GM23338 (cell line): ENCODE data around the gene CORO1C. TPM values are rescaled to one million over a fixed set of nuclear protein-coding genes. Genes with fewer than 3 reads are reported as not detected.

Source experiments
- ATAC-seq: fragments of 200-7000 bp; cut with Tn5 transposase; 3 replicates; pipeline ENCODE4 v1.9.1; 2020
- DNase-seq: peaks from one replicate; pipeline ENCODE4 v3.0.0-alpha.2; 2015; ENCODE audit warnings: low spot score
- H2AFZ ChIP-seq: fragments of 200-600 bp; sonication (generic); 2 replicates; pipeline ENCODE4 v1.8.0; 2016; ENCODE audit warnings: antibody characterized with exemption, mild to moderate bottlenecking, moderate library complexity
- H3F3A ChIP-seq: fragments of 200-600 bp; sonication (generic); replicated peaks from 2 replicates; pipeline ENCODE4 v1.8.0; 2017; ENCODE audit warnings: antibody characterized with exemption, mixed run types, low read depth
- H3K27ac ChIP-seq: fragments of 200-600 bp; sonication (generic); 2 replicates; pipeline ENCODE4 v1.6.1; 2016; ENCODE audit warnings: low read depth
- H3K27me3 ChIP-seq: fragments of 200-600 bp; sonication (generic); 2 replicates; pipeline ENCODE4 v1.8.0; 2016; ENCODE audit warnings: mild to moderate bottlenecking, mixed run types, moderate library complexity; ENCODE audit not compliant: insufficient read depth
- H3K36me3 ChIP-seq: fragments of 200-600 bp; sonication (generic); 2 replicates; pipeline ENCODE4 v1.8.0; 2016; ENCODE audit warnings: mild to moderate bottlenecking; ENCODE audit not compliant: insufficient read depth
- H3K4me1 ChIP-seq: fragments of 200-600 bp; sonication (generic); 2 replicates; pipeline ENCODE4 v1.8.0; 2016; ENCODE audit warnings: mild to moderate bottlenecking, moderate library complexity; ENCODE audit not compliant: insufficient read depth
- H3K4me2 ChIP-seq: fragments of 200-600 bp; sonication (generic); 2 replicates; pipeline ENCODE4 v1.7.1; 2017; ENCODE audit warnings: mixed run types
- H3K4me3 ChIP-seq: fragments of 200-600 bp; sonication (generic); 2 replicates; pipeline ENCODE4 v1.6.1; 2016; ENCODE audit warnings: mixed run types
- H3K79me2 ChIP-seq: fragments of 200-600 bp; sonication (generic); replicated peaks from 2 replicates; pipeline ENCODE4 v1.8.0; 2017; ENCODE audit warnings: mild to moderate bottlenecking; ENCODE audit not compliant: insufficient read depth
- H3K9me2 ChIP-seq: fragments of 200-600 bp; sonication (generic); 2 replicates; pipeline ENCODE4 v1.8.0; 2017; ENCODE audit not compliant: insufficient read depth
- H4K20me1 ChIP-seq: fragments of 200-600 bp; sonication (generic); replicated peaks from 2 replicates; pipeline ENCODE4 v1.8.0; 2017; ENCODE audit warnings: mild to moderate bottlenecking; ENCODE audit not compliant: insufficient read depth
- H3K27ac Mint-ChIP-seq: 2 replicates; pipeline ENCODE4 v1.8.0; 2020; ENCODE audit warnings: inconsistent platforms, mild to moderate bottlenecking, moderate library complexity, mixed read lengths
- H3K27me3 Mint-ChIP-seq: 3 replicates; pipeline ENCODE4 v1.8.0; 2022; ENCODE audit warnings: low read depth, mild to moderate bottlenecking, moderate library complexity, mixed read lengths, inconsistent platforms; ENCODE audit not compliant: insufficient read depth, poor library complexity
- H3K36me3 Mint-ChIP-seq: 3 replicates; pipeline ENCODE4 v1.8.0; 2021; ENCODE audit warnings: low read depth, mild to moderate bottlenecking, inconsistent platforms, moderate library complexity, mixed read lengths
- H3K4me1 Mint-ChIP-seq: 3 replicates; pipeline ENCODE4 v1.8.0; 2020; ENCODE audit warnings: mild to moderate bottlenecking, inconsistent platforms, mixed read lengths
- H3K4me3 Mint-ChIP-seq: 3 replicates; pipeline ENCODE4 v1.8.0; 2021; ENCODE audit warnings: moderate library complexity, mild to moderate bottlenecking, inconsistent platforms, mixed read lengths
- H3K9me3 Mint-ChIP-seq: 3 replicates; pipeline ENCODE4 v1.8.0; 2020; ENCODE audit warnings: moderate library complexity, mild to moderate bottlenecking, inconsistent platforms, mixed read lengths
- CREB1 ChIP-seq: fragments of 250-450 bp; sonication (Bioruptor Pico); IDR thresholded peaks from 2 replicates; pipeline ENCODE4 v1.5.0; 2020; ENCODE audit warnings: low read depth, mild to moderate bottlenecking, moderate library complexity
- CTCF ChIP-seq, 2 experiments: fragments of 200-600 bp in 1 of 2; sonication (generic) in 1 of 2; conservative IDR thresholded peaks; 2 replicates each; pipeline versions ENCODE4 v1.5.1 to v1.6.1; 2016 to 2017; ENCODE audit warnings: antibody characterized with exemption in 2 of 2, low read depth in 2 of 2, mild to moderate bottlenecking in 2 of 2, moderate library complexity in 1 of 2
- ETS1 ChIP-seq: IDR thresholded peaks from 2 replicates; pipeline ENCODE4 v1.6.1; 2016; ENCODE audit warnings: antibody characterized with exemption
- EZH2 ChIP-seq: fragments of 200-600 bp; sonication (generic); IDR thresholded peaks from one replicate; pipeline ENCODE4 v1.8.0; 2017; ENCODE audit warnings: antibody characterized with exemption, mild to moderate bottlenecking, low read depth; ENCODE audit not compliant: unreplicated experiment
- EZH2phosphoT487 ChIP-seq: fragments of 200-600 bp; sonication (generic); IDR thresholded peaks from one replicate; pipeline ENCODE4 v1.8.1; 2018; ENCODE audit warnings: antibody characterized with exemption; ENCODE audit not compliant: unreplicated experiment
- NANOG ChIP-seq: IDR thresholded peaks from 2 replicates; pipeline ENCODE4 v1.6.1; 2016; ENCODE audit warnings: antibody characterized with exemption, borderline replicate concordance
- ZNF114 ChIP-seq: fragments of 250-450 bp; sonication (Bioruptor Pico); IDR thresholded peaks from 2 replicates; pipeline ENCODE4 v1.5.0; 2020; ENCODE audit warnings: mild to moderate bottlenecking, moderate library complexity
- ZNF331 ChIP-seq: fragments of 250-450 bp; sonication (Bioruptor Pico); IDR thresholded peaks from 2 replicates; pipeline ENCODE4 v1.5.0; 2020; ENCODE audit warnings: low read depth, mild to moderate bottlenecking, moderate library complexity
- polyA plus RNA-seq: library from polyadenylated mRNA; unstranded; fragments of >200 nt; fragmentation: Nextera tagmentation; extraction: Ambion mirVana; gene quantifications from 2 replicates; pipeline ENCODE4 v1.2.1, GENCODE V29; 2016
- total RNA-seq: library from RNA; depleted of rRNA; stranded (reverse); fragments of >200 nt; shearing (Covaris generic); gene quantifications from 2 replicates; pipeline ENCODE4 v1.2.3, GENCODE V29; 2014

Gene CORO1C
- total and polyA plus RNA-seq, 2 experiments from 2014 or later: 59.2 to 89.5 TPM

GRCh38 chr12:108770269-108770829 is 39.0 kb upstream of the CORO1C start:
- ATAC-seq (no peak; the same call in 2 of the 3 replicates), DNase-seq (no peak)
- H3K9me3 Mint-ChIP-seq: no peaks in the 10 kb centered on the region
- no peaks in the 10 kb centered on the region for H3K4me1 ChIP-seq
- no peak overlapping the region for H2AFZ ChIP-seq
- H3F3A ChIP-seq: peaks cover 8% of the 10 kb centered on the region; the same call in 1 of the 2 replicates
- H3K27ac ChIP-seq: no peak overlapping the region
- no peaks in the 10 kb centered on the region for H3K36me3 Mint-ChIP-seq
- H3K27ac Mint-ChIP-seq: no peak overlapping the region
- no peaks in the 10 kb centered on the region for H3K9me2 ChIP-seq
- H3K27me3 Mint-ChIP-seq: peaks cover 10% of the 10 kb centered on the region
- peaks cover 16% of the 10 kb centered on the region for H3K4me1 Mint-ChIP-seq
- no peak overlapping the region for H3K4me2 ChIP-seq
- H3K4me3 Mint-ChIP-seq: no peak overlapping the region
- H3K79me2 ChIP-seq: no peaks in the 10 kb centered on the region
- H3K36me3 ChIP-seq: no peaks in the 10 kb centered on the region
- TF ChIP-seq CREB1 (CRISPR knock-in tag) (no peak), ZNF331 (CRISPR knock-in tag) (no peak), EZH2phosphoT487 (no peak), EZH2 (no peak), CTCF (conservative IDR thresholded peaks at IDR 0.05; ENCODE audit: low read depth in 2 of 2) (peak in 1 of 2 experiments; percentile 37; a peak in 3 of 4 replicates), ETS1 (no peak)
- no peaks in the 10 kb centered on the region for H4K20me1 ChIP-seq
- no peak overlapping the region for H3K4me3 ChIP-seq
- H3K27me3 ChIP-seq: no peaks in the 10 kb centered on the region

DNA sequence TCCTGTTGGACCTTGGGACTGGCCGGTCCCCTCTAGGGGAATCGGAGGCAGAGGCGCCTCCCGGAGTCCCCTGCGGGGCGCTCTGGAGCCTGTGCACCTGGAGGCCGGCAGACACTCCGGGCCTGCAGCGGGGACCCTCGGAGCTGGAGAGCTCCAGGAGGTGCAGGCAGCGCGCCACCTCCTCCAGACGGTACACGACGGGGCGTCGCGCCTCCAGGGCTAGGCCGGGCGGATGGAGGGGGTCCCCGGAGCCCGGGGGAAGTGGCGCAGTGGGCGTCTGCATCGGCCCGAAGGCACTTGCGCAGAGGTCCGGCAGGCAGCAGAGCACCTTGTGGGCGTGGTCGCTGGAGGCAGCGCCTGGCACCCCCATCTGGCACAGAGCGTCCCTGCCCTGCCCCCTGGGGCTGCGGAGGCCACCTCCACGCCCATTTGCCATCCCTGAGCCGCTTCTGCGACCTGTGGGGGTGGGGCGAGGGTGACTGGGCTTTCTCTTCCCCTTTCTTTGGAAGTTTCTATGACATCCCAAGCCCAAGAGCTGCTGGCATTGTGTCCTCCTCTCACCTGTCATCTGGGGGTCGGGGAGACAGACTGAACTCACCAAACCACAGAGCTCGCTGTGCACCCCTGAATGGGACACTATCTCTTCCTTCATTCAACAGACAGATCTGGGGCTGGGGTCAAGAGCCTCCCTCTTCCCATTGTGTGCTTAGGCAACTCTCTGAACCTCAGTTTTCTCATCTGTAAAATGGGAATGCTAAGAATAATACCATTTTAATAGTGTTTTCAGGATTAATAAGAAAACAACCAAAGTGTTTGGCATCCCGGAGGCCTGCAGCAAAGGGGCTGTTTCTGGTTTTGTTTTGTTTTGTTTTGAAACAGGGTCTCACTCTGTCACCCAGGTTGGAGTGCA is 37.5 kb upstream of the CORO1C start:
- Mint-ChIP-seq H3K27me3 (peaks cover 10% of the 10 kb centered on the region), H3K27ac (no peak overlapping the region), H3K36me3 (no peaks in the 10 kb centered on the region), H3K9me3 (no peaks in the 10 kb centered on the region), H3K4me1 (peaks cover 13% of the 10 kb centered on the region; the same call in 2 of the 3 replicates), H3K4me3 (peak overlapping the region; percentile 68)
- Histone ChIP-seq H3K9me2 (no peaks in the 10 kb centered on the region), H4K20me1 (no peaks in the 10 kb centered on the region), H3K4me1 (no peaks in the 10 kb centered on the region), H3K4me2 (peak overlapping the region; percentile 84), H3K36me3 (no peaks in the 10 kb centered on the region), H2AFZ (peak overlapping the region; percentile 94), H3K27ac (no peak overlapping the region), H3K4me3 (peak overlapping the region; percentile 75), H3K79me2 (no peaks in the 10 kb centered on the region), H3F3A (peaks cover 8% of the 10 kb centered on the region; the same call in 1 of the 2 replicates), H3K27me3 (no peaks in the 10 kb centered on the region)
- DNase-seq: peak; percentile 80
- TF ChIP-seq ZNF114 (CRISPR knock-in tag) (no peak), NANOG (no peak), CTCF (conservative IDR thresholded peaks at IDR 0.05; ENCODE audit: low read depth in 2 of 2) (peak in 1 of 2 experiments; percentile 24; a peak in 2 of 4 replicates)
- ATAC-seq: peak; percentile 83
